Kidney capillary endothelial cell (primary cell): ENCODE measurements around the gene SH3D19.
"Not testable (repeated sequence)": the region's sequence is repeated elsewhere in the genome, so short reads cannot be mapped to it uniquely, and the experiment has no call there.

Source experiments
- DNase-seq: peaks from one replicate; pipeline ENCODE4 v3.0.0-alpha.2; 2018; ENCODE audit warnings: low spot score

Gene SH3D19

GRCh38 chr4:151098979-151099228 lies 226.5 kb downstream of the SH3D19 start:
- no peak for DNase-seq

GRCh38 chr4:151097759-151098158 lies 227.6 kb downstream of the SH3D19 start:
- DNase-seq, result no peak

- no peak for DNase-seq
Observed at GRCh38 chr4:151095142-151095541, 230.3 kb downstream of the SH3D19 start.

- DNase-seq, result no peak
Observed at GRCh38 chr4:151094290-151094751, 231.1 kb downstream of the SH3D19 start.

GRCh38 chr4:151093203-151093602 lies 232.2 kb downstream of the SH3D19 start:
- DNase-seq, result no peak

GRCh38 chr4:151092488-151092887 lies 232.9 kb downstream of the SH3D19 start:
- no peak for DNase-seq

GRCh38 chr4:151091047-151091446 lies 234.4 kb downstream of the SH3D19 start:
- DNase-seq, result no peak

- no peak for DNase-seq
Observed at GRCh38 chr4:151087467-151087866, 237.9 kb downstream of the SH3D19 start.

GRCh38 chr4:151077978-151078377 lies 247.4 kb downstream of the SH3D19 start:
- not testable (repeated sequence) for DNase-seq

GRCh38 chr4:151074416-151074916 lies 250.9 kb downstream of the SH3D19 start:
- no peak for DNase-seq
